HuH-7 (cell line): ENCODE data around the gene OPA3.

Experiments used
- DNase-seq: peaks from one replicate; pipeline ENCODE4 v3.0.0; 2011; ENCODE audit warnings: low spot score

Gene OPA3

GRCh38 chr19:45501730-45502014 lies 82.9 kb downstream of the OPA3 start:
- no peak for DNase-seq

GRCh38 chr19:45500918-45501729 lies 83.5 kb downstream of the OPA3 start:
- DNase-seq = no peak

- no peak for DNase-seq
Measured at GRCh38 chr19:45499196-45500180, 85.1 kb downstream of the OPA3 start.

- DNase-seq = no peak
Measured at GRCh38 chr19:45498411-45499195, 86.0 kb downstream of the OPA3 start, which contains the start of gene PPM1N. TSS of gene PPM1N (plus strand) at chr19:45498443. CDS start at chr19:45498473, 30 bp downstream.

- DNase-seq = no peak
Measured at GRCh38 chr19:45497791-45498190, 86.8 kb downstream of the OPA3 start.

- peak; percentile 66 for DNase-seq
Measured at GRCh38 chr19:45496349-45496953, 88.2 kb downstream of the OPA3 start.

GRCh38 chr19:45495178-45495577 lies 89.4 kb downstream of the OPA3 start:
- no peak for DNase-seq

GRCh38 chr19:45494261-45494916 lies 90.2 kb downstream of the OPA3 start:
- DNase-seq = no peak

GRCh38 chr19:45492627-45493470 lies 91.8 kb downstream of the OPA3 start:
- DNase-seq = peak; percentile 79

- DNase-seq = no peak
Measured at GRCh38 chr19:45492137-45492626, 92.4 kb downstream of the OPA3 start.

GRCh38 chr19:45489216-45489855 lies 95.3 kb downstream of the OPA3 start:
- DNase-seq = no peak

- no peak for DNase-seq
Measured at GRCh38 chr19:45488708-45489107, 95.9 kb downstream of the OPA3 start.

GRCh38 chr19:45485305-45486077 lies 99.1 kb downstream of the OPA3 start:
- peak; percentile 83 for DNase-seq

GRCh38 chr19:45484273-45484945 lies 100.2 kb downstream of the OPA3 start:
- no peak for DNase-seq

GRCh38 chr19:45483033-45483432 lies 101.6 kb downstream of the OPA3 start:
- no peak for DNase-seq

GRCh38 chr19:45478454-45479238 lies 106.0 kb downstream of the OPA3 start:
- DNase-seq = peak; percentile 48

- no peak for DNase-seq
Measured at GRCh38 chr19:45477713-45478453, 106.7 kb downstream of the OPA3 start.
